Fibroblast of skin of abdomen (primary cell): Measurements from ENCODE around the gene RAC3.

Experiments
- DNase-seq: peaks from one replicate; pipeline ENCODE4 v3.0.0-alpha.2; 2013

Gene RAC3

GRCh38 chr17:82077617-82078358 is 46.3 kb downstream of the RAC3 start:
- DNase-seq, result no peak

- DNase-seq, result no peak
Observed at GRCh38 chr17:82078433-82078832, 47.0 kb downstream of the RAC3 start.

GRCh38 chr17:82079001-82079677 is 47.7 kb downstream of the RAC3 start:
- DNase-seq, result no peak

GRCh38 chr17:82080048-82080788 is 48.7 kb downstream of the RAC3 start:
- DNase-seq, result no peak

GRCh38 chr17:82080789-82081464 is 49.4 kb downstream of the RAC3 start:
- DNase-seq, result no peak

GRCh38 chr17:82081546-82081945 is 50.1 kb downstream of the RAC3 start:
- no peak for DNase-seq

- no peak for DNase-seq
Observed at GRCh38 chr17:82081966-82082365, 50.5 kb downstream of the RAC3 start.

- no peak for DNase-seq
Observed at GRCh38 chr17:82082456-82082855, 51.0 kb downstream of the RAC3 start.

GRCh38 chr17:82083009-82083408 is 51.5 kb downstream of the RAC3 start:
- DNase-seq, result no peak
